Calu3 (cell line): ENCODE results near the gene RAB9B. TPM values are rescaled to one million over a fixed set of nuclear protein-coding genes. Genes with fewer than 3 reads are reported as not detected.
"Not testable (repeated sequence)": the region's sequence is repeated elsewhere in the genome, so short reads cannot be mapped to it uniquely, and the experiment has no call there.

Experiments used
- BruUV-seq: library from RNA; stranded (reverse); fragments of 400-500 nt; replicated peaks from 2 replicates; lab custom pipeline; 2021; lab: Mats Ljungman, UMichigan
- CTCF ChIA-PET: fragments of 300-600 bp; sonication (Branson Sonifier 250); formaldehyde crosslinking; loops from one replicate; lab custom pipeline; 2022; ENCODE audit warnings: antibody characterized with exemption; lab: Charles Lee
- DNase-seq: peaks from one replicate; pipeline ENCODE4 v3.0.0; 2022
- H3K27ac Mint-ChIP-seq: one replicate; pipeline ENCODE4 v1.8.0; 2022; ENCODE audit warnings: mixed read lengths; ENCODE audit not compliant: unreplicated experiment
- H3K27me3 Mint-ChIP-seq: one replicate; pipeline ENCODE4 v1.8.0; 2022; ENCODE audit warnings: mixed read lengths; ENCODE audit not compliant: unreplicated experiment
- H3K36me3 Mint-ChIP-seq: one replicate; pipeline ENCODE4 v1.8.0; 2022; ENCODE audit warnings: mild to moderate bottlenecking, moderate library complexity, mixed read lengths; ENCODE audit not compliant: insufficient read depth, unreplicated experiment
- H3K4me1 Mint-ChIP-seq: one replicate; pipeline ENCODE4 v1.8.0; 2022; ENCODE audit warnings: mild to moderate bottlenecking, low read depth, mixed read lengths; ENCODE audit not compliant: unreplicated experiment
- H3K4me3 Mint-ChIP-seq: one replicate; pipeline ENCODE4 v1.8.0; 2022; ENCODE audit warnings: mild to moderate bottlenecking, low read depth, moderate library complexity, mixed read lengths; ENCODE audit not compliant: unreplicated experiment
- H3K9me3 Mint-ChIP-seq: one replicate; pipeline ENCODE4 v1.8.0; 2022; ENCODE audit warnings: low read depth, mixed read lengths; ENCODE audit not compliant: unreplicated experiment
- intact Hi-C: fragments of 100-400 bp; cut with micrococcal nuclease; formaldehyde crosslinking; loops from one replicate; pipeline ENCODE4 v1.10.0; 2022; ENCODE audit not compliant: unreplicated experiment
- total RNA-seq: library from RNA; stranded (reverse); gene quantifications from 2 replicates; pipeline ENCODE4 v1.2.3, GENCODE V29; 2022
- TF ChIP-seq, protein P1 (sequence below): fragments of 200-600 bp; IDR thresholded peaks from one replicate; pipeline ENCODE4 v1.8.0; 2022; ENCODE audit warnings: antibody characterized with exemption; ENCODE audit not compliant: unreplicated experiment

The RAB9B gene
- total RNA-seq, 1 experiment from 2014 or later: 1.5 TPM

GRCh38 chrX:103823591-103823990, 8.5 kb downstream of the RAB9B start:
- no peak for DNase-seq
- Mint-ChIP-seq H3K4me1 (no peaks in the 10 kb centered on the region), H3K4me3 (no peak overlapping the region), H3K27ac (no peak overlapping the region), H3K36me3 (no peaks in the 10 kb centered on the region), H3K9me3 (no peaks in the 10 kb centered on the region), H3K27me3 (no peaks in the 10 kb centered on the region)
- TF ChIP-seq, protein P1, sequence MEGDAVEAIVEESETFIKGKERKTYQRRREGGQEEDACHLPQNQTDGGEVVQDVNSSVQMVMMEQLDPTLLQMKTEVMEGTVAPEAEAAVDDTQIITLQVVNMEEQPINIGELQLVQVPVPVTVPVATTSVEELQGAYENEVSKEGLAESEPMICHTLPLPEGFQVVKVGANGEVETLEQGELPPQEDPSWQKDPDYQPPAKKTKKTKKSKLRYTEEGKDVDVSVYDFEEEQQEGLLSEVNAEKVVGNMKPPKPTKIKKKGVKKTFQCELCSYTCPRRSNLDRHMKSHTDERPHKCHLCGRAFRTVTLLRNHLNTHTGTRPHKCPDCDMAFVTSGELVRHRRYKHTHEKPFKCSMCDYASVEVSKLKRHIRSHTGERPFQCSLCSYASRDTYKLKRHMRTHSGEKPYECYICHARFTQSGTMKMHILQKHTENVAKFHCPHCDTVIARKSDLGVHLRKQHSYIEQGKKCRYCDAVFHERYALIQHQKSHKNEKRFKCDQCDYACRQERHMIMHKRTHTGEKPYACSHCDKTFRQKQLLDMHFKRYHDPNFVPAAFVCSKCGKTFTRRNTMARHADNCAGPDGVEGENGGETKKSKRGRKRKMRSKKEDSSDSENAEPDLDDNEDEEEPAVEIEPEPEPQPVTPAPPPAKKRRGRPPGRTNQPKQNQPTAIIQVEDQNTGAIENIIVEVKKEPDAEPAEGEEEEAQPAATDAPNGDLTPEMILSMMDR: no peak
- no TSS peak for BruUV-seq
- CTCF ChIA-PET: no interaction called here
- intact Hi-C loops: no loop called here

DNA sequence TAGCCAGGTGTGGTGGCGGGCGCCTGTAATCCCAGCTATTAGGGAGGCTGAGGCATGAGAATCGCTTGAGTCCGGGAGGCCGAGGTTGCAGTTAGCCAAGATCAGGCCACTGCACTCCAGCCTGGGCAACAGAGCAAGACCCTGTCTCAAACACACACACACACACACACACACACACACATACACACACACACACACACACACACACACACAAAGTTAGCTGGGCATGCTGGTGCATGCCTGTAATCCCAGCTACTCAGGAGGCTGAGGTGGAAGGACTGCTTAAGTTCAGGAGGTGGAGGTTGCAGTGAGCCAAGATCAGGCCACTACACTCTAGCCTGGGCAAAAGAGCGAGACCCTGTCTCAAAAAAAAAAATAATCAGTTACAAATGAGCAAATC, 11.3 kb downstream of the RAB9B start:
- H3K36me3 Mint-ChIP-seq, H3K27me3 Mint-ChIP-seq, DNase-seq, H3K4me3 Mint-ChIP-seq, BruUV-seq, H3K4me1 Mint-ChIP-seq, intact Hi-C loops, H3K27ac Mint-ChIP-seq, H3K9me3 Mint-ChIP-seq: not testable (repeated sequence)
- CTCF ChIA-PET: interaction anchor here (0.7 kb wide), 1 partner anchor 93 kb away, joined by 3 read pairs; no protein-coding TSS in a partner anchor

DNA sequence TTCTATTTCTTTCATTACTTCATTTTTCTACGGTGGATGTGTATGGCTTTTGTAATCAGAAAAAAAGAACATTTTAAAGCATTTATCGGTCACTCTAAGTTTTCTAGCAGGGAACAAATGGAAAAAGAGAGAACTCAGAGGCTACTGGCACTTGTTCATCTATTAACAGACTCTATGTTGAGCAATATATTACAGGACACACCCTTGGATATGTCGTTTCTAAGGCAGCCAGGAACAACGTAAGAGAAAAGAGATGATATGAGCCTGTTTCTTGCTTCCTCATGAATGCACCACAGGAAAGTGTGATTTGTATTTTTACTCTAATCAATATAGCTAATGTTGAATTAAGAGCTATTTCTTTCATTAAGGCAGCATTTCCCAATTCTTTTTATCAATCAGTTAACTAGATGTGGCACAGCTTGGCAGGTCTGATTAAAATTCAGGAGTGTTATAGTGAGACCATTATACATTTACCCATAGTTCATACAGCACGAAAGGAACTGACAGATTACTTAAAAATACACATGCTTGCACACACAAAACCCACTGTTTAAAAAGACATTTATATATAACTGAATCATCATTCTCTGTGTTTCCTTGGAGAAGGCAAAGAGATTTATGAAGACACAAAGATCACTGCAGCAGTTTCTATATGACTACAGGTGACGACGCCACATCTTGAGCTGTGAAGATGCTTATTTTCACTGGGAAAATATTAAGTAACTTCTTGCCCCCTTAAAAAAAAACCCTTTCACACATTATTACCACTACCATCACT, 13.0 kb downstream of the RAB9B start:
- CTCF ChIA-PET: no interaction called here
- BruUV-seq: no TSS peak
- TF ChIP-seq, protein P1: no peak
- Mint-ChIP-seq H3K4me3 (no peak overlapping the region), H3K27me3 (peaks cover 25% of the 10 kb centered on the region), H3K9me3 (no peaks in the 10 kb centered on the region), H3K4me1 (no peaks in the 10 kb centered on the region), H3K27ac (no peak overlapping the region), H3K36me3 (no peaks in the 10 kb centered on the region)
- DNase-seq: no peak
- intact Hi-C loops: no loop called here

- DNase-seq: peak; percentile 43
- H3K36me3 Mint-ChIP-seq: no peaks in the 10 kb centered on the region
- CTCF ChIA-PET: no interaction called here
- TF ChIP-seq, protein P1: peak; percentile 32
- H3K4me1 Mint-ChIP-seq: no peaks in the 10 kb centered on the region
- H3K4me3 Mint-ChIP-seq: no peak overlapping the region
- H3K27ac Mint-ChIP-seq: no peak overlapping the region
- peaks cover 37% of the 10 kb centered on the region for H3K27me3 Mint-ChIP-seq
- H3K9me3 Mint-ChIP-seq: no peaks in the 10 kb centered on the region
- BruUV-seq: no TSS peak
- intact Hi-C loops: loop anchor here (1.0 to 2.0 kb wide), 3 partner anchors 129 to 329 kb away; no protein-coding TSS in a partner anchor
Measured at GRCh38 chrX:103817502-103817901, 14.6 kb downstream of the RAB9B start.

GRCh38 chrX:103817101-103817500, 15.0 kb downstream of the RAB9B start:
- DNase-seq, H3K9me3 Mint-ChIP-seq, BruUV-seq, H3K4me1 Mint-ChIP-seq, H3K36me3 Mint-ChIP-seq, H3K27ac Mint-ChIP-seq, H3K4me3 Mint-ChIP-seq, CTCF ChIA-PET: not testable (repeated sequence)
- peaks cover 37% of the 10 kb centered on the region for H3K27me3 Mint-ChIP-seq
- intact Hi-C loops: loop anchor here (1.0 to 2.0 kb wide), 3 partner anchors 128 to 328 kb away; no protein-coding TSS in a partner anchor
